Stimulated activated CD4-positive, alpha-beta T cell treated with anti-CD3 and anti-CD28 coated beads, Interleukin-1b, Interleukin-23, amount 100 ng/mL, for 24 hours (primary cell): ENCODE results near the gene MED17.

Source experiments
- DNase-seq, 4 experiments: peaks; one replicate each; pipeline ENCODE4 v3.0.0-alpha.2; 2020; ENCODE audit warnings: low read depth in 4 of 4, low spot score in 1 of 4

The MED17 gene

GRCh38 chr11:93814966-93815633 is 31.0 kb downstream of the MED17 start:
- no peak for DNase-seq

- DNase-seq = no peak
Observed at GRCh38 chr11:93817426-93818348, 33.6 kb downstream of the MED17 start.

GRCh38 chr11:93819966-93820695 is 36.0 kb downstream of the MED17 start:
- no peak for DNase-seq

- no peak for DNase-seq
Observed at GRCh38 chr11:93820847-93821246, 36.8 kb downstream of the MED17 start.

GRCh38 chr11:93821617-93822016 is 37.5 kb downstream of the MED17 start:
- DNase-seq = no peak

- no peak for DNase-seq
Observed at GRCh38 chr11:93822359-93822758, 38.3 kb downstream of the MED17 start.

- DNase-seq = no peak
Observed at GRCh38 chr11:93823210-93823609, 39.1 kb downstream of the MED17 start.

- no peak for DNase-seq
Observed at GRCh38 chr11:93827363-93827762, 43.3 kb downstream of the MED17 start.

GRCh38 chr11:93829598-93829997 is 45.5 kb downstream of the MED17 start:
- no peak for DNase-seq

GRCh38 chr11:93831343-93832127 is 47.5 kb downstream of the MED17 start:
- DNase-seq = no peak

GRCh38 chr11:93832780-93833179 is 48.7 kb downstream of the MED17 start:
- no peak for DNase-seq

- DNase-seq = no peak
Observed at GRCh38 chr11:93838967-93839366, 54.9 kb downstream of the MED17 start.

GRCh38 chr11:93840180-93840579 is 56.1 kb downstream of the MED17 start:
- DNase-seq = no peak

- DNase-seq = no peak
Observed at GRCh38 chr11:93840981-93841380, 56.9 kb downstream of the MED17 start.

- no peak for DNase-seq
Observed at GRCh38 chr11:93841446-93841845, 57.4 kb downstream of the MED17 start.

- no peak for DNase-seq
Observed at GRCh38 chr11:93842034-93842433, 58.0 kb downstream of the MED17 start.

- no peak for DNase-seq
Observed at GRCh38 chr11:93842461-93842860, 58.4 kb downstream of the MED17 start.

GRCh38 chr11:93843906-93844305 is 59.8 kb downstream of the MED17 start:
- DNase-seq = no peak

- DNase-seq = no peak
Observed at GRCh38 chr11:93844568-93844967, 60.5 kb downstream of the MED17 start.

- no peak for DNase-seq
Observed at GRCh38 chr11:93845181-93846092, 61.4 kb downstream of the MED17 start.
